ENCODE results near the gene PCDH9.
"Not testable (repeated sequence)": the region's sequence is repeated elsewhere in the genome, so short reads cannot be mapped to it uniquely, and the experiment has no call there.

DNA sequence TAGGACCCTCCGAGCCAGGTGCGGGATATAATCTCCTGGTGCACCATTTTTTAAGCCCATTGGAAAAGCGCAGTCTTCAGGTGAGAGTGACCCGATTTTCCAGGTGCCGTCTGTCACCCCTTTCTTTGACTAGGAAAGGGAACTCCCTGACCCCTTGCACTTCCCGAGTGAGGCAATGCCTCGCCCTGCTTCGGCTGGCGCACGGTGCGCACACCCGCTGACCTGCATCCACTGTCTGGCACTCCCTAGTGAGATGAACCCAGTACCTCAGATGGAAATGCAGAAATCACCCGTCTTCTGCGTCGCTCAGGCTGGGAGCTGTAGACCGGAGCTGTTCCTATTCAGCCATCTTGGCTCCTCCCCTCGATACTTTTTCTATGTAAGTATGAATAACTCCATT lies 970.7 kb downstream of the PCDH9 start:
- TF ChIP-seq, protein P1, sequence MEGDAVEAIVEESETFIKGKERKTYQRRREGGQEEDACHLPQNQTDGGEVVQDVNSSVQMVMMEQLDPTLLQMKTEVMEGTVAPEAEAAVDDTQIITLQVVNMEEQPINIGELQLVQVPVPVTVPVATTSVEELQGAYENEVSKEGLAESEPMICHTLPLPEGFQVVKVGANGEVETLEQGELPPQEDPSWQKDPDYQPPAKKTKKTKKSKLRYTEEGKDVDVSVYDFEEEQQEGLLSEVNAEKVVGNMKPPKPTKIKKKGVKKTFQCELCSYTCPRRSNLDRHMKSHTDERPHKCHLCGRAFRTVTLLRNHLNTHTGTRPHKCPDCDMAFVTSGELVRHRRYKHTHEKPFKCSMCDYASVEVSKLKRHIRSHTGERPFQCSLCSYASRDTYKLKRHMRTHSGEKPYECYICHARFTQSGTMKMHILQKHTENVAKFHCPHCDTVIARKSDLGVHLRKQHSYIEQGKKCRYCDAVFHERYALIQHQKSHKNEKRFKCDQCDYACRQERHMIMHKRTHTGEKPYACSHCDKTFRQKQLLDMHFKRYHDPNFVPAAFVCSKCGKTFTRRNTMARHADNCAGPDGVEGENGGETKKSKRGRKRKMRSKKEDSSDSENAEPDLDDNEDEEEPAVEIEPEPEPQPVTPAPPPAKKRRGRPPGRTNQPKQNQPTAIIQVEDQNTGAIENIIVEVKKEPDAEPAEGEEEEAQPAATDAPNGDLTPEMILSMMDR (IDR thresholded peaks at IDR 0.05 in 8 of 11, conservative IDR thresholded peaks at IDR 0.05 in 3 of 11): not testable (repeated sequence)
- not testable (repeated sequence) for TF ChIP-seq POLR2A, POLR2AphosphoS5 (IDR thresholded peaks at IDR 0.05)
